Activated naive CD4-positive, alpha-beta T cell treated with anti-CD3 and anti-CD28 coated beads, Interleukin-2, amount 50 U/mL, for 24 hours (primary cell): ENCODE data around the gene SMYD1.

Experiments used
- H3K27ac Mint-ChIP-seq: one replicate; pipeline ENCODE4 v1.8.0; 2021; ENCODE audit warnings: mild to moderate bottlenecking, mixed read lengths
- H3K27me3 Mint-ChIP-seq: one replicate; pipeline ENCODE4 v1.8.0; 2021; ENCODE audit warnings: mixed read lengths
- H3K36me3 Mint-ChIP-seq: one replicate; pipeline ENCODE4 v1.8.0; 2021; ENCODE audit warnings: mixed read lengths
- H3K4me1 Mint-ChIP-seq: one replicate; pipeline ENCODE4 v1.8.0; 2021; ENCODE audit warnings: mixed read lengths
- H3K4me3 Mint-ChIP-seq: one replicate; pipeline ENCODE4 v1.8.0; 2021; ENCODE audit warnings: mild to moderate bottlenecking, mixed read lengths
- H3K9me3 Mint-ChIP-seq: one replicate; pipeline ENCODE4 v1.8.0; 2021; ENCODE audit warnings: mixed read lengths

The SMYD1 gene

GRCh38 chr2:88131999-88132368, 64.4 kb downstream of the SMYD1 start:
- H3K27ac Mint-ChIP-seq, result no peak overlapping the region
- no peaks in the 10 kb centered on the region for H3K36me3 Mint-ChIP-seq
- no peaks in the 10 kb centered on the region for H3K4me1 Mint-ChIP-seq
- no peak overlapping the region for H3K4me3 Mint-ChIP-seq
- H3K27me3 Mint-ChIP-seq, result no peaks in the 10 kb centered on the region
- H3K9me3 Mint-ChIP-seq, result no peaks in the 10 kb centered on the region

DNA sequence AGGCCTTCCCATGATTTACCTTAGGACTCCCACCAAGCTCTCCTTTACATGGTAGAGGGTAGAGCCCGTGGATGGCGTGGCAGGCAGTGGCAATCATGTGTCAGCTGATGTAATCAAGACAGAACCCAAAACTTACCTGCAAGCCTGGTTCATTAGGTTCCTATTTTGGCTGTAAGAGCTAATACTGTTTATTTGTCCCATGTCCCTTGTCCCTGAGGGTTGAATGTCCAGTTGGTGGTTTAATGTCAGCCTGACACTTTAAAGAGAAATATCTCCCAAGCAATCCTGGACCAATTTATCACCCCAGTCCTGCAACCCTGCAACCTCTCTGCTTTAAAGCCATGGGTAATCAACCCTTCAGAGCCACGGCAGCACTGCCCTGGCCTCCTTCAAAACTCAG, 66.2 kb downstream of the SMYD1 start:
- H3K4me1 Mint-ChIP-seq, result no peaks in the 10 kb centered on the region
- H3K4me3 Mint-ChIP-seq, result no peak overlapping the region
- H3K36me3 Mint-ChIP-seq, result no peaks in the 10 kb centered on the region
- no peaks in the 10 kb centered on the region for H3K27me3 Mint-ChIP-seq
- no peak overlapping the region for H3K27ac Mint-ChIP-seq
- no peaks in the 10 kb centered on the region for H3K9me3 Mint-ChIP-seq

GRCh38 chr2:88136817-88137216, 69.2 kb downstream of the SMYD1 start:
- Mint-ChIP-seq H3K4me3 (no peak overlapping the region), H3K9me3 (peaks cover 8% of the 10 kb centered on the region), H3K27ac (no peak overlapping the region), H3K27me3 (peaks cover 2% of the 10 kb centered on the region), H3K36me3 (peaks cover 1% of the 10 kb centered on the region), H3K4me1 (no peaks in the 10 kb centered on the region)

GRCh38 chr2:88137833-88138232, 70.2 kb downstream of the SMYD1 start:
- Mint-ChIP-seq H3K4me1 (no peaks in the 10 kb centered on the region), H3K4me3 (no peak overlapping the region), H3K27me3 (peaks cover 4% of the 10 kb centered on the region), H3K36me3 (peaks cover 3% of the 10 kb centered on the region), H3K27ac (no peak overlapping the region), H3K9me3 (peaks cover 11% of the 10 kb centered on the region)

- no peaks in the 10 kb centered on the region for H3K4me1 Mint-ChIP-seq
- peaks cover 18% of the 10 kb centered on the region for H3K9me3 Mint-ChIP-seq
- peaks cover 7% of the 10 kb centered on the region for H3K27me3 Mint-ChIP-seq
- H3K27ac Mint-ChIP-seq, result no peak overlapping the region
- peaks cover 3% of the 10 kb centered on the region for H3K36me3 Mint-ChIP-seq
- no peak overlapping the region for H3K4me3 Mint-ChIP-seq
Measured at GRCh38 chr2:88139203-88139702, 71.6 kb downstream of the SMYD1 start.

- Mint-ChIP-seq H3K36me3 (peaks cover 3% of the 10 kb centered on the region), H3K4me3 (no peak overlapping the region), H3K27me3 (peaks cover 8% of the 10 kb centered on the region), H3K4me1 (no peaks in the 10 kb centered on the region), H3K27ac (no peak overlapping the region), H3K9me3 (peaks cover 18% of the 10 kb centered on the region)
Measured at GRCh38 chr2:88139804-88140203, 72.2 kb downstream of the SMYD1 start.

DNA sequence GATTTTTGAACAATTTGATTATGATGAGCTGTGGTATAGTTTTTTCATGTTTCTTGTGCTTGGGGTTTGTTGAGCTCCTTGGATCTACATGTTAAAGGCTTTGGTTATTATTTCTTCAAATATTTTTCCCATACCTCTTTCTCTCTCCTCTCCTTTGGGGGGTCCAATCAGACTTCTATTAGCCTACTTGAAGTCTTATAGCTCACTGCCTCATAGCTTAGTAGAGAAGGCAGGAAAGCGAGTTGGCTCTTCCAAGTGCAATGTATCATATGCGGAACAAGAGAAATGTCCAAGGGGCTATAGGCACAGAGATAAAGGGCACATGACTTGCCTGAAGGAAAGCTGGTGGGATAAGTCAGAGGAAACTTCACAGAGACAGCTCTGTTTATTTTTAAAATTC, 74.3 kb downstream of the SMYD1 start:
- Mint-ChIP-seq H3K4me3 (no peak overlapping the region), H3K4me1 (no peaks in the 10 kb centered on the region), H3K36me3 (peaks cover 3% of the 10 kb centered on the region), H3K27ac (peak overlapping the region; percentile 26), H3K27me3 (peaks cover 8% of the 10 kb centered on the region), H3K9me3 (peaks cover 18% of the 10 kb centered on the region)

DNA sequence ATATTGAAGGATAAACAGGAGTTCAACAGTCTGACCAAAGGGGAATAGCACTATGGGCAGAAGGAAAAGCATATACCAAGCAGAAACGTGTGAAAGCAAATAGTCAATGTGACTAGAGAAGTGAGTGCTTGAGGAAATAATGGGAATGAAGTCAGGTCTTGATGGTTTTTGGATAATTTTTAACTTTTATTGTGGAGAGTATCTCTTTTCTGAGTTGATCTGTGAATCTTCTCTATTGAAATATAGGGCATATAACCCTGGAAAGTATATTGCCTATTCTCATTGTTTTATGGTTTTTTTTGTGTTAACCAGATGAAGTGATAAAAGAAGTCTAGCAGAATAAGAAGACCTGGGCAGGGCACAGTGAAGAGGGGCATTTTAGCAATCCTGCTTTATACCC, 76.6 kb downstream of the SMYD1 start:
- H3K9me3 Mint-ChIP-seq, result peaks cover 29% of the 10 kb centered on the region
- peaks cover 6% of the 10 kb centered on the region for H3K36me3 Mint-ChIP-seq
- H3K4me1 Mint-ChIP-seq, result no peaks in the 10 kb centered on the region
- peaks cover 8% of the 10 kb centered on the region for H3K27me3 Mint-ChIP-seq
- no peak overlapping the region for H3K4me3 Mint-ChIP-seq
- no peak overlapping the region for H3K27ac Mint-ChIP-seq

DNA sequence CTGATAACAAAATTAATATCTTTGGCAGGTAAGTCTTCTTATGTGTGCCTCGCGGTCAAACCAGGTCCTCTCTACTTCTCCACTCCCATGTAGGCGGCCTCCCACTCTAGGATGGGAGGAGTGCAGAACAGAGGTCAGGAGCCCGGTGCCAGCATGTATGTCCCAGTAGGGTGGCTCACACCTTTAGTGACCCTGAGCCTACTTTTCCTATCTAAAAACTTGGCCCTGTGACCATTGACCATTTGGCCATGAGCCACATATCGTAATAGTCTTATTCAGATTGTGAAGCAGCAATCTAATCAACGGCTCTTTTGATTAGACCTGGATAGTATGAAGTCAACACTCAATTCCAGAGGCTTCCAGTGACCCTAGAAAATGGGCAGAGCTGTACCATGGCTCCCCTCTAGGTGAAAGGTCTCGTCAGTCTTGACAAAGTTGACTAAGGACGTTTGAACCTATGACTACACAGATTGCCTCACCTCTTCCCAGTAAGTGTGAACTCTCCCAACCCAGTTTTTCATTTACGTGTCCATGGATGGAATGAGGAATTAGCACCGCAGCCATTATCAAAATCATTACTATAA, 77.4 kb downstream of the SMYD1 start:
- peaks cover 32% of the 10 kb centered on the region for H3K9me3 Mint-ChIP-seq
- H3K4me1 Mint-ChIP-seq, result no peaks in the 10 kb centered on the region
- H3K4me3 Mint-ChIP-seq, result no peak overlapping the region
- peaks cover 8% of the 10 kb centered on the region for H3K27me3 Mint-ChIP-seq
- H3K27ac Mint-ChIP-seq, result no peak overlapping the region
- H3K36me3 Mint-ChIP-seq, result peaks cover 6% of the 10 kb centered on the region

- Mint-ChIP-seq H3K36me3 (peaks cover 6% of the 10 kb centered on the region), H3K4me3 (no peak overlapping the region)
Measured at GRCh38 chr2:88146590-88146989, 79.0 kb downstream of the SMYD1 start.

DNA sequence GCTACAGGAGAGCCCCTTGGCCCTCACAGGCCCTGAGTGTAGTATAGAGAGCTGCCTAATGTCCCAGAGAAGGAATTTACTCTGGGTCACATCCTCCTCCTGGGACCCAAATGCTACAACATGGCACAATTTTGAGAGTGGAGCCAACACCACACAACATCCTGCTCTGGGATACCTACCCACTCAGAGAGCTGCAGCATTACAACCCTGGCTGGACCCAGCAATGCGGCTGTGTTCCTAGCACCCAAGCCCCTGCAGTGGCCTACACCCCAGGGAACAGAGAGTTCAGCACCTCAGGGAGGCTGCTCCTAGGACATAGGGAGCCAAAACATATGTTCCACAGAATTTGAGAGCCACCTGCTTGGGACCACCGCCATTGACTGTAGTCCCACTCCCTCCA, 79.5 kb downstream of the SMYD1 start:
- Mint-ChIP-seq H3K4me3 (no peak overlapping the region), H3K36me3 (peaks cover 4% of the 10 kb centered on the region), H3K27me3 (peaks cover 4% of the 10 kb centered on the region), H3K27ac (no peak overlapping the region), H3K9me3 (peaks cover 24% of the 10 kb centered on the region), H3K4me1 (no peaks in the 10 kb centered on the region)

More at GRCh38 chr2:88146590-88146989, 79.0 kb downstream of the SMYD1 start:
- Mint-ChIP-seq H3K27me3 (peaks cover 8% of the 10 kb centered on the region), H3K9me3 (peaks cover 26% of the 10 kb centered on the region), H3K4me1 (no peaks in the 10 kb centered on the region), H3K27ac (no peak overlapping the region)

DNA sequence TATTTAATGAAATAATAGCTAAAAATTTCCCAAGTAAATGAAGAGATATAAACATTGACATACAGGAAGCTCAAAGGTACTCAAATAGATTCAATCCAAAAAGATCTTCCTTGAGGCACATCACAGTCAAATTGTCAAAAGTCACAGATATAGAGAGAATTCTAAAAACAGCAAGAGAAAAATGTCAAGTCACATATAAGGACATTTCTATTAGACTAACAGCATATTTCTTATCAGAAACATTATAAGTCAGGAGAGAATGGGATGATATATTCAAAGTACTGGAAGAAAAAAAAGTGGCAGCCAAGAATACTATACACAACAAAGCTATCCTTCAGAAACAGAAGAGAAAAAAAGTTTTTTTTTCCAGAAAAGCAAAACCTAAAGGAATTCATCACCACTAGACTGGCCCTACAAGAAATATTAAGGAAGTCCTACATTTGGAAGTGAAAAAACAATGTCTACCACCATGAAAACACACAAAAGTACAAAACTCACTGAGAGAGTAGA, 81.4 kb downstream of the SMYD1 start:
- Mint-ChIP-seq H3K27ac (no peak overlapping the region), H3K9me3 (peaks cover 31% of the 10 kb centered on the region), H3K4me3 (no peak overlapping the region), H3K27me3 (peaks cover 7% of the 10 kb centered on the region), H3K4me1 (no peaks in the 10 kb centered on the region), H3K36me3 (peaks cover 11% of the 10 kb centered on the region)

DNA sequence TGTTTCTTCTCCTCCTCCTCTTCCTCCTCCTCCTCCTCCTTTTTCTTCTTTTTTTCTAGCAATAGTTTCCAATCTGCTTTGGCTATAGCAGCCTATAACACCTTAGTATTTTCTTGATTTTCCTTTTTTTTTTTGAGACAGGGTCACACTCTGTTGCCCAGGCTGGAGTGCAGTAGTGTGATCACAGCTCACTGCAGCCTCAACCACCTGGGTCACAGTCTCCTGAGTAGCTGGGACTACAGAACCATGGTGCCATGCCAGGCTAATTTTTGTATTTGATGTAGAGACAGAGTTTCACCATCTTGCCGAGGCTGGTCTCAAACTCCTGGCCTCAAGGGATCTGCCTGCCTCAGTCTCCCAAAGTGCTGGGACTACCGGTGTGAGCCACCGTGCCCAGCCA, 91.9 kb downstream of the SMYD1 start:
- peaks cover 5% of the 10 kb centered on the region for H3K4me1 Mint-ChIP-seq
- H3K36me3 Mint-ChIP-seq, result no peaks in the 10 kb centered on the region
- H3K4me3 Mint-ChIP-seq, result no peak overlapping the region
- no peaks in the 10 kb centered on the region for H3K9me3 Mint-ChIP-seq
- H3K27me3 Mint-ChIP-seq, result no peaks in the 10 kb centered on the region
- H3K27ac Mint-ChIP-seq, result no peak overlapping the region

- no peaks in the 10 kb centered on the region for H3K36me3 Mint-ChIP-seq
- peaks cover 5% of the 10 kb centered on the region for H3K4me1 Mint-ChIP-seq
- no peaks in the 10 kb centered on the region for H3K9me3 Mint-ChIP-seq
- no peak overlapping the region for H3K4me3 Mint-ChIP-seq
- no peaks in the 10 kb centered on the region for H3K27me3 Mint-ChIP-seq
- peak overlapping the region; percentile 43 for H3K27ac Mint-ChIP-seq
Measured at GRCh38 chr2:88159955-88160415, 92.4 kb downstream of the SMYD1 start.

- Mint-ChIP-seq H3K27me3 (no peaks in the 10 kb centered on the region), H3K36me3 (no peaks in the 10 kb centered on the region), H3K4me1 (peaks cover 5% of the 10 kb centered on the region), H3K9me3 (no peaks in the 10 kb centered on the region), H3K4me3 (no peak overlapping the region), H3K27ac (no peak overlapping the region)
Measured at GRCh38 chr2:88160517-88160916, 92.9 kb downstream of the SMYD1 start.

GRCh38 chr2:88161446-88162244, 94.0 kb downstream of the SMYD1 start:
- Mint-ChIP-seq H3K4me1 (peaks cover 5% of the 10 kb centered on the region), H3K27ac (no peak overlapping the region), H3K4me3 (no peak overlapping the region), H3K27me3 (no peaks in the 10 kb centered on the region), H3K36me3 (no peaks in the 10 kb centered on the region), H3K9me3 (no peaks in the 10 kb centered on the region)
